SK-N-SH (cell line): ENCODE results near the gene WHRN.

Source experiments
- CTCF ChIP-seq: fragments of 200-600 bp; sonication (generic); IDR thresholded peaks from 2 replicates; pipeline ENCODE4 v1.6.1; 2017; ENCODE audit warnings: antibody characterized with exemption, mild to moderate bottlenecking, moderate library complexity
- EP300 ChIP-seq, 2 experiments: IDR thresholded peaks; 2 replicates each; pipeline versions ENCODE4 v1.4.0 to v1.6.1; 2012; ENCODE audit warnings: borderline replicate concordance in 1 of 2, low read depth in 1 of 2, low read length in 1 of 2
- EZH2phosphoT487 ChIP-seq: fragments of 200-600 bp; sonication (generic); IDR thresholded peaks from 2 replicates; pipeline ENCODE4 v1.6.1; 2017; ENCODE audit warnings: low read depth, mixed run types, mild to moderate bottlenecking, antibody characterized with exemption, moderate library complexity, borderline replicate concordance
- FOXM1 ChIP-seq: IDR thresholded peaks from 2 replicates; pipeline ENCODE4 v1.4.0; 2012; ENCODE audit warnings: low read depth, mild to moderate bottlenecking
- JUND ChIP-seq: IDR thresholded peaks from 2 replicates; pipeline ENCODE4 v1.4.0; 2012
- POLR2AphosphoS5 ChIP-seq: IDR thresholded peaks from 2 replicates; pipeline ENCODE4 v1.6.1; 2012; ENCODE audit warnings: low read depth, low read length
- RAD21 ChIP-seq: IDR thresholded peaks from 2 replicates; pipeline ENCODE4 v1.6.1; 2012; ENCODE audit warnings: mild to moderate bottlenecking, low read length

- TF ChIP-seq CTCF (no peak), EZH2phosphoT487 (no peak), POLR2AphosphoS5 (no peak), EP300 (IDR thresholded peaks at IDR 0.05; ENCODE audit: borderline replicate concordance in 1 of 2, low read depth in 1 of 2, low read length in 1 of 2) (no peak), JUND (no peak), FOXM1 (no peak), RAD21 (no peak)
These were observed 15.3 kb downstream of the WHRN start for GRCh38 chr9:114489928-114490327.
